DOHH2 (cell line): Measurements from ENCODE around the gene TBC1D24.
"Not testable (repeated sequence)": the region's sequence is repeated elsewhere in the genome, so short reads cannot be mapped to it uniquely, and the experiment has no call there.

Experiments
- H3F3A ChIP-seq: fragments of 200-600 bp; sonication (generic), shearing (Covaris generic); 2 replicates; pipeline ENCODE4 v1.6.0; 2016; ENCODE audit warnings: antibody characterized with exemption, mild to moderate bottlenecking; ENCODE audit not compliant: control insufficient read depth, insufficient read depth
- H3K27ac ChIP-seq: fragments of 200-600 bp; sonication (generic); 2 replicates; pipeline ENCODE4 v1.5.1; 2014; ENCODE audit warnings: low read depth, mild to moderate bottlenecking, low read length, moderate library complexity
- H3K27me3 ChIP-seq: fragments of 200-600 bp; sonication (generic); 2 replicates; pipeline ENCODE4 v1.6.1; 2014; ENCODE audit warnings: mild to moderate bottlenecking, low read length, mixed read lengths; ENCODE audit not compliant: control insufficient read depth
- H3K36me3 ChIP-seq: fragments of 200-600 bp; sonication (generic); 2 replicates; pipeline ENCODE4 v1.6.1; 2014; ENCODE audit warnings: mild to moderate bottlenecking, low read length, moderate library complexity, mixed read lengths; ENCODE audit not compliant: control insufficient read depth
- H3K4me1 ChIP-seq: fragments of 200-600 bp; sonication (generic); 2 replicates; pipeline ENCODE4 v1.6.1; 2014; ENCODE audit warnings: mild to moderate bottlenecking, low read length, mixed read lengths; ENCODE audit not compliant: control insufficient read depth
- H3K4me2 ChIP-seq: fragments of 200-600 bp; sonication (generic); 2 replicates; pipeline ENCODE4 v1.6.0; 2014; ENCODE audit warnings: mild to moderate bottlenecking, low read length, moderate library complexity
- H3K4me3 ChIP-seq: fragments of 200-600 bp; sonication (generic); 2 replicates; pipeline ENCODE4 v1.5.1; 2014; ENCODE audit warnings: mild to moderate bottlenecking, low read length, mixed read lengths
- H3K79me2 ChIP-seq: fragments of 200-600 bp; sonication (generic); 2 replicates; pipeline ENCODE4 v1.6.1; 2014; ENCODE audit warnings: mild to moderate bottlenecking, low read length, mixed read lengths; ENCODE audit not compliant: control insufficient read depth
- H3K9me2 ChIP-seq: fragments of 200-600 bp; sonication (generic); replicated peaks from 2 replicates; pipeline ENCODE4 v1.6.1; 2014; ENCODE audit warnings: mild to moderate bottlenecking, low read length, mixed read lengths; ENCODE audit not compliant: control insufficient read depth
- H3K9me3 ChIP-seq: fragments of 200-600 bp; sonication (generic); 2 replicates; pipeline ENCODE4 v1.6.1; 2014; ENCODE audit warnings: antibody characterized with exemption, low read length, mixed read lengths; ENCODE audit not compliant: control insufficient read depth, insufficient read depth
- H4K20me1 ChIP-seq: fragments of 200-600 bp; sonication (generic); 2 replicates; pipeline ENCODE4 v1.6.0; 2014; ENCODE audit warnings: low read depth, mild to moderate bottlenecking, antibody characterized with exemption, low read length, moderate library complexity; ENCODE audit not compliant: control insufficient read depth, insufficient read depth
- EZH2phosphoT487 ChIP-seq: fragments of 200-600 bp; sonication (generic); IDR thresholded peaks from 2 replicates; pipeline ENCODE4 v1.6.1; 2017; ENCODE audit warnings: borderline replicate concordance, mild to moderate bottlenecking, antibody characterized with exemption, low read length, moderate library complexity, mixed read lengths
- TF ChIP-seq, protein P1 (sequence below): fragments of 200-600 bp; sonication (generic); IDR thresholded peaks from one replicate; pipeline ENCODE4 v1.5.1; 2014; ENCODE audit warnings: antibody characterized with exemption, mild to moderate bottlenecking, low read depth, low read length; ENCODE audit not compliant: poor library complexity, severe bottlenecking

The TBC1D24 gene

DNA sequence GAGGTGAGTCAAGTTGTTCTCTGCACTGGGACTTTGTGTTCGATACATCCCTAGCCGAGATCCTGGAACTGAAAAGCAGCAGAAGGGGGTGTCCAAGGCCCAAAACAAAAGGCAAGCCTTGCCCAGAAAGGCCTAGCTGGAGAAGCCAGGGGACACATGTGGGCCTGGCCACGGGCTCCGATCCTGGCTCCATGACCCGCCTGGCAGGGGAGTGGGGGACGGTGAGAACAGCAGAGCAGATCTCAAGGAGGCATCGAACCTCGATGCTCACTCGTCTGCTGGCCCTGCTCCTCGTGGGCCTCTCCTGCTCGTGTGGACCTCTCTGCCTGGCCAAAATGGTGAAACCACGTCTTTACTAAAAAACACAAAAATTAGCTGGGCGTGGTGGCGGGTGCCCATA is 36.8 kb upstream of the TBC1D24 start:
- H4K20me1 ChIP-seq = no peaks in the 10 kb centered on the region
- TF ChIP-seq, protein P1, sequence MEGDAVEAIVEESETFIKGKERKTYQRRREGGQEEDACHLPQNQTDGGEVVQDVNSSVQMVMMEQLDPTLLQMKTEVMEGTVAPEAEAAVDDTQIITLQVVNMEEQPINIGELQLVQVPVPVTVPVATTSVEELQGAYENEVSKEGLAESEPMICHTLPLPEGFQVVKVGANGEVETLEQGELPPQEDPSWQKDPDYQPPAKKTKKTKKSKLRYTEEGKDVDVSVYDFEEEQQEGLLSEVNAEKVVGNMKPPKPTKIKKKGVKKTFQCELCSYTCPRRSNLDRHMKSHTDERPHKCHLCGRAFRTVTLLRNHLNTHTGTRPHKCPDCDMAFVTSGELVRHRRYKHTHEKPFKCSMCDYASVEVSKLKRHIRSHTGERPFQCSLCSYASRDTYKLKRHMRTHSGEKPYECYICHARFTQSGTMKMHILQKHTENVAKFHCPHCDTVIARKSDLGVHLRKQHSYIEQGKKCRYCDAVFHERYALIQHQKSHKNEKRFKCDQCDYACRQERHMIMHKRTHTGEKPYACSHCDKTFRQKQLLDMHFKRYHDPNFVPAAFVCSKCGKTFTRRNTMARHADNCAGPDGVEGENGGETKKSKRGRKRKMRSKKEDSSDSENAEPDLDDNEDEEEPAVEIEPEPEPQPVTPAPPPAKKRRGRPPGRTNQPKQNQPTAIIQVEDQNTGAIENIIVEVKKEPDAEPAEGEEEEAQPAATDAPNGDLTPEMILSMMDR = no peak
- TF ChIP-seq EZH2phosphoT487 = no peak
- H3K36me3 ChIP-seq = peaks cover 76% of the 10 kb centered on the region
- H3K27me3 ChIP-seq = no peaks in the 10 kb centered on the region
- H3K4me3 ChIP-seq = no peak overlapping the region
- peaks cover 29% of the 10 kb centered on the region for H3K4me1 ChIP-seq
- no peak overlapping the region for H3K27ac ChIP-seq
- no peaks in the 10 kb centered on the region for H3K9me2 ChIP-seq
- H3K79me2 ChIP-seq = peaks cover 23% of the 10 kb centered on the region
- 0 out of 2 replicates have a peak, but pooled peaks cover 5% of the 10 kb centered on the region for H3F3A ChIP-seq
- H3K9me3 ChIP-seq = no peaks in the 10 kb centered on the region
- no peak overlapping the region for H3K4me2 ChIP-seq

DNA sequence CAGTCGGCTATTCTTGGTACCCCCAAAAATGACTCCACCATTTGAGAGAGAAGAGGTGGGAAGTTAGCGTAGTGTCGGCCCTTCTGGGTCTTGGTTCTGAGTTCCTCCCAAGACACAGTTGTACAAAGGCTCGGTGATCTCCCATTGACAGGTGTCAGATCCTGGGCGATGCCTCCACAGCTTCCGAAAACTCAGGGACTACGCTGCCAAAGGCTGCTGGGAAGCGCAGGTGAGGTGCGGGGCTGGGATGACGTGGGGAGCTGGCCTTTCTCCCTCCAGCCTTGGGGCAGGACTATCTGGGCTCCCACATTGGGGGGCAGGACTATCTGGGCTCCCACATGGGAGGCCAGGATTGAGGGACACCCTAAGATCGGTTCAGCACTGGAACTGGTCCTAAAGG is 35.3 kb upstream of the TBC1D24 start:
- H3K9me2 ChIP-seq = no peaks in the 10 kb centered on the region
- H3K36me3 ChIP-seq = peaks cover 73% of the 10 kb centered on the region
- H3K4me2 ChIP-seq = no peak overlapping the region

DNA sequence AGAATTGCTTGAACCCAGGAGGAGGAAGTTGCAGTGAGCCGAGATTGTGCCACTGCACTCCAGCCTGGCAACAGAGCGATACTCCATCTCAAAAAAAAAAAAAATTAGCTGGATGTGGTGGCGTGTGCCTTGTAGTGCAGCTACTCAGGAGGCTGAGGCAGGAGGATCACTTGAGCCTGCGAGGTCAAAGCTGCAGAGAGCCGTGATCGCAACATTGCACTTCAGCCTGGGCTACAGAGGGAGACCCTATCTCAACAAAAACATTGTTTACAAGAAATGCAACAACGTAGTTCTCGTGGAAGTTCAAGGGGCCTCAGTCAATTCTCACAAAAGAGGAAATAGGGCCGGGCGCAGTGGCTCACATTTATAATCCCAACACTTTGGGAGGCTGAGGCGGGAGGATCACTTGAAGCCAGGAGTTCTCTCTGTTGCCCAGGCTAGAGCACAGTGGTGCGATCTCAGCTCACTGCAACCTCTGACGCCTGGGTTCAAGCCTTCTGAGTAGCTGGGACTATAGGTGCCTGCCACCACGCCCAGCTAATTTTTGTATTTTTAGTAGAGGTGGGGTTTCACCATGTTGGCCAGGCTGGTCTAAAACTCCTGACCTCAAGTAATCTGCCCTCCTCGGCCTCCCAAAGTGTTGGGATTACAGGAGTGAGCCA is 33.7 kb upstream of the TBC1D24 start:
- peaks cover 29% of the 10 kb centered on the region for H3K4me1 ChIP-seq
- peaks cover 11% of the 10 kb centered on the region for H3K79me2 ChIP-seq
- peaks cover 75% of the 10 kb centered on the region for H3K36me3 ChIP-seq
- not testable (repeated sequence) for H3K27ac ChIP-seq, H3K27me3 ChIP-seq, H4K20me1 ChIP-seq, H3K9me2 ChIP-seq, H3K4me2 ChIP-seq, H3F3A ChIP-seq, H3K9me3 ChIP-seq, H3K4me3 ChIP-seq

More for the DNA sequence above, 35.3 kb upstream of the TBC1D24 start:
- H3F3A ChIP-seq = 0 out of 2 replicates have a peak, but pooled peaks cover 5% of the 10 kb centered on the region
- H3K79me2 ChIP-seq = peaks cover 18% of the 10 kb centered on the region
- H3K27me3 ChIP-seq = no peaks in the 10 kb centered on the region
- H3K4me1 ChIP-seq = peaks cover 29% of the 10 kb centered on the region
- no peaks in the 10 kb centered on the region for H3K9me3 ChIP-seq
- H3K27ac ChIP-seq = peak overlapping the region; percentile 20; the same call in 1 of the 2 replicates
- TF ChIP-seq, protein P1 = no peak
- TF ChIP-seq EZH2phosphoT487 = no peak
- no peak overlapping the region for H3K4me3 ChIP-seq
- H4K20me1 ChIP-seq = no peaks in the 10 kb centered on the region

DNA sequence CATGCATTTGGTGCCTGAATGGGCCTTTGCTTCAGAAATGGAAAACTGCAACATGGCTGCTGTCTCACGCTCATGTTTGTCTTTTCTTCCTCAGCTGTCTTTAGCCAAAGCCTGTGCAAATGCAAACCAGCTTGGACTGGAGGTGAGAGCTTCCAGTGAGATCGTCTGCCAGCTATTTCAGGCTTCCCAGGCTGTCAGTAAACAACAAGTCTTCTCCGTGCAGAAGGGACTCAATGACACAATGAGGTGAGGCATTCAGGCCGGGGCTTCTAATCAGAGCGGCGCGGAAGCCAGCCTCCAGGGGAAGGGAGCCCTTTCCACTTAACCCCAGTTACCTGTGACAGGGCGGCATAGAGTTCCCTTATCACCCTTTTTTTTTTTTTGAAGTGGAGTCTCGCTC is 31.4 kb upstream of the TBC1D24 start:
- Histone ChIP-seq H3K36me3 (peaks cover 73% of the 10 kb centered on the region), H3K9me3 (no peaks in the 10 kb centered on the region), H3K4me3 (no peak overlapping the region), H3K4me2 (no peak overlapping the region), H3K27ac (no peak overlapping the region), H3K79me2 (peaks cover 13% of the 10 kb centered on the region), H4K20me1 (no peaks in the 10 kb centered on the region), H3K4me1 (peaks cover 19% of the 10 kb centered on the region), H3K9me2 (no peaks in the 10 kb centered on the region), H3F3A (0 out of 2 replicates have a peak, but pooled peaks cover 5% of the 10 kb centered on the region), H3K27me3 (no peaks in the 10 kb centered on the region)
- TF ChIP-seq EZH2phosphoT487 = no peak
- TF ChIP-seq, protein P1 = no peak
